Measurements from ENCODE around the gene EYA2.

Gene EYA2

GRCh38 chr20:47149939-47150338 is 255.3 kb downstream of the EYA2 start:
- H3K27me3 Mint-ChIP-seq (ENCODE audit: low read depth), result no peaks in the 10 kb centered on the region
- peak overlapping the region in 1 of 3 experiments; percentile 78 for H3K27ac Mint-ChIP-seq
- no peak overlapping the region for H3K4me3 Mint-ChIP-seq
- no peak for TF ChIP-seq CTCF (IDR thresholded peaks at IDR 0.05; ENCODE audit: unreplicated experiment in 3 of 3)
- no peaks in the 10 kb centered on the region for H3K36me3 Mint-ChIP-seq (ENCODE audit: low read depth)
- no peaks in the 10 kb centered on the region for H3K9me3 Mint-ChIP-seq
- peaks cover 23% of the 10 kb centered on the region for H3K4me1 Mint-ChIP-seq

GRCh38 chr20:47150403-47151152 is 255.9 kb downstream of the EYA2 start:
- Mint-ChIP-seq H3K9me3 (no peaks in the 10 kb centered on the region), H3K27ac (peak overlapping the region in 2 of 3 experiments; percentile 78 to 80), H3K36me3 (ENCODE audit: low read depth) (no peaks in the 10 kb centered on the region), H3K4me1 (peaks cover 23% of the 10 kb centered on the region), H3K27me3 (ENCODE audit: low read depth) (no peaks in the 10 kb centered on the region), H3K4me3 (no peak overlapping the region)
- TF ChIP-seq CTCF (IDR thresholded peaks at IDR 0.05; ENCODE audit: unreplicated experiment in 3 of 3), result peak; percentile 52 to 68 (median 68)

GRCh38 chr20:47152068-47152467 is 257.4 kb downstream of the EYA2 start:
- Mint-ChIP-seq H3K27me3 (ENCODE audit: low read depth) (no peaks in the 10 kb centered on the region), H3K36me3 (ENCODE audit: low read depth) (no peaks in the 10 kb centered on the region), H3K27ac (no peak overlapping the region), H3K9me3 (no peaks in the 10 kb centered on the region), H3K4me3 (no peak overlapping the region), H3K4me1 (peaks cover 24% of the 10 kb centered on the region)
- TF ChIP-seq CTCF (IDR thresholded peaks at IDR 0.05; ENCODE audit: unreplicated experiment in 3 of 3), result no peak

DNA sequence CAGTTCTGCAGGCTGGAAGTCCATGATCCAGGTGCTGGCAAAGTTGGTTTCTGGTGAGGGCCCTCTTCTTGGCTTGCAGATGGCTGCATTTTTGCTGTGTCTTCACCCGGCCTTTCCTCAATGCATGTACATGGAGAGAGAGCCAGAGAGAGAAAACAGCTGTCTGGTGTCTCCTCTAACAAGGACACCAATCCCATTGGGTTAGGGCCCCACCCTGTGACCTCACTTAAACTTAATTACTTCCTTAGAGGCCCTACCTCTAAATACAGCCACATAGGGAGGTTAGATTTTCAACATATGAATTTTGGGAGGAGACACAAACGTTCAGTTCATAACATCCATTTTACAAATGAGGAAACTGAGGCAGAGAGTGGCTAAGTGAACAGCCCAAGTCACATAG is 259.4 kb downstream of the EYA2 start:
- H3K27me3 Mint-ChIP-seq (ENCODE audit: low read depth), result no peaks in the 10 kb centered on the region
- TF ChIP-seq CTCF (IDR thresholded peaks at IDR 0.05; ENCODE audit: unreplicated experiment in 3 of 3), result no peak
- peaks cover 29% of the 10 kb centered on the region for H3K4me1 Mint-ChIP-seq
- H3K9me3 Mint-ChIP-seq, result no peaks in the 10 kb centered on the region
- H3K27ac Mint-ChIP-seq, result peak overlapping the region in 2 of 3 experiments; percentile 8 to 14
- H3K36me3 Mint-ChIP-seq (ENCODE audit: low read depth), result no peaks in the 10 kb centered on the region
- H3K4me3 Mint-ChIP-seq, result no peak overlapping the region

- no peak overlapping the region for H3K4me3 Mint-ChIP-seq
These were observed 261.9 kb downstream of the EYA2 start for GRCh38 chr20:47156301-47157137.

More at GRCh38 chr20:47156301-47157137, 261.9 kb downstream of the EYA2 start:
- TF ChIP-seq CTCF (IDR thresholded peaks at IDR 0.05; ENCODE audit: unreplicated experiment in 3 of 3), result no peak
- Mint-ChIP-seq H3K4me1 (peaks cover 19% of the 10 kb centered on the region), H3K36me3 (ENCODE audit: low read depth) (no peaks in the 10 kb centered on the region), H3K9me3 (peaks cover 6% of the 10 kb centered on the region), H3K27me3 (ENCODE audit: low read depth) (no peaks in the 10 kb centered on the region), H3K27ac (peak overlapping the region; percentile 36 to 61 (median 40))

All from nephron (organoid).